Measurements from ENCODE around the gene WEE1. TPM values are rescaled to one million over a fixed set of nuclear protein-coding genes. Genes with fewer than 3 reads are reported as not detected.

WEE1 gene
- total RNA-seq, 1 donor from 2014 or later = 105 TPM

DNA sequence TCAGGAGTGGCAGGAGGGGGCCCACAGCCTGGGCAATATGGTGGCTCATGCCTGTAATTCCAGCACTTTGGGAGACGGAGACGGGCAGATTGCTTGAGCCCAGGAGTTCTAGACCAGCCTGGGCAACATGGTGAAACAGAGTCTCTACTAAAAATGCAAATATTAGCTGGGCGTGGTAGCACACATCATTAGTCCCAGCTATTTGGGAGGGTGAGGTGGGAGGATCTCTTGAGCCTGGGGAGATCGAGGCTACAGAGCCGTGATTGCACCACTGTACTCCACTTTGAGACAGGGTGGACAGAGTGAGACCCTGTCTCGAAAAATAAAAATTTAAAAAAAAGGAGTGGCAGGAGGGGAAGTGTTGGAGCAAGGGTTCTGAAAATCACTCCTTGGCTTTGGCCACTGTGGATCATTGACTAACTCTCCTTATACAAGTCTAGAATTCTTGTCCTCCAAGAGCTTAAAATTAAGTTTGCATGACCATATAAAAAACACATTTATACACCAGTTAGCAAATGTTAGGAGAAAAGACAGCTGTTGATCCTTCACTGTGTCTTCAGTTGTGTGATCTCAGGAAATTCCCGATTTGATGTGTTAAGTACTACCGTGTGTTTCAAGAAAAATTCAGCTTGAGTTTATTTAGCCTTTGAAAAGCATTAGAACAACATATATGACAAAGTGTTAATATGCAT is 2.3 kb upstream of the WEE1 start:
- no peak for DNase-seq (ENCODE audit: low read depth)
- H3K4me3 ChIP-seq (ENCODE audit: low read depth, low read length) = no peak overlapping the region

DNA sequence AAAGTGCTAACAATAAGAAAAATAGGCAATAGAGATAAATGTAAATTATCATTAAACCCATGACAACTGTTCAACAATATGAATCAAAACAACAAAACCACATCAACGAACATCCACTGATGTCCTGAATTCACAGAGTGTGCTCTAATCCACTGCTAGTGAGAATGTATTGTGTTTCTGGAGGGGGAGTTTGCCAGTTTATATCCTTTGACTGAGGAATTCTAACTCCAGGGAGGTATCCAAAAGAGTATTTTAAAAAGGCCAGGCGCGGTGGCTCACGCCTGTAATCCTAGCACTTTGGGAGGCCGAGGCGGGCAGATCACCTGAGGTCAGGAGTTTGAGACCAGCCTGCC is 1.7 kb upstream of the WEE1 start:
- TF ChIP-seq, protein P1, sequence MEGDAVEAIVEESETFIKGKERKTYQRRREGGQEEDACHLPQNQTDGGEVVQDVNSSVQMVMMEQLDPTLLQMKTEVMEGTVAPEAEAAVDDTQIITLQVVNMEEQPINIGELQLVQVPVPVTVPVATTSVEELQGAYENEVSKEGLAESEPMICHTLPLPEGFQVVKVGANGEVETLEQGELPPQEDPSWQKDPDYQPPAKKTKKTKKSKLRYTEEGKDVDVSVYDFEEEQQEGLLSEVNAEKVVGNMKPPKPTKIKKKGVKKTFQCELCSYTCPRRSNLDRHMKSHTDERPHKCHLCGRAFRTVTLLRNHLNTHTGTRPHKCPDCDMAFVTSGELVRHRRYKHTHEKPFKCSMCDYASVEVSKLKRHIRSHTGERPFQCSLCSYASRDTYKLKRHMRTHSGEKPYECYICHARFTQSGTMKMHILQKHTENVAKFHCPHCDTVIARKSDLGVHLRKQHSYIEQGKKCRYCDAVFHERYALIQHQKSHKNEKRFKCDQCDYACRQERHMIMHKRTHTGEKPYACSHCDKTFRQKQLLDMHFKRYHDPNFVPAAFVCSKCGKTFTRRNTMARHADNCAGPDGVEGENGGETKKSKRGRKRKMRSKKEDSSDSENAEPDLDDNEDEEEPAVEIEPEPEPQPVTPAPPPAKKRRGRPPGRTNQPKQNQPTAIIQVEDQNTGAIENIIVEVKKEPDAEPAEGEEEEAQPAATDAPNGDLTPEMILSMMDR (conservative IDR thresholded peaks at IDR 0.05; ENCODE audit: low read depth, low read length) = no peak
- DNase-seq (ENCODE audit: low read depth) = no peak
- no peak overlapping the region for H3K4me3 ChIP-seq (ENCODE audit: low read depth, low read length)

More for the DNA sequence above, 2.3 kb upstream of the WEE1 start:
- TF ChIP-seq, protein P1 (conservative IDR thresholded peaks at IDR 0.05; ENCODE audit: low read depth, low read length) = no peak

DNA sequence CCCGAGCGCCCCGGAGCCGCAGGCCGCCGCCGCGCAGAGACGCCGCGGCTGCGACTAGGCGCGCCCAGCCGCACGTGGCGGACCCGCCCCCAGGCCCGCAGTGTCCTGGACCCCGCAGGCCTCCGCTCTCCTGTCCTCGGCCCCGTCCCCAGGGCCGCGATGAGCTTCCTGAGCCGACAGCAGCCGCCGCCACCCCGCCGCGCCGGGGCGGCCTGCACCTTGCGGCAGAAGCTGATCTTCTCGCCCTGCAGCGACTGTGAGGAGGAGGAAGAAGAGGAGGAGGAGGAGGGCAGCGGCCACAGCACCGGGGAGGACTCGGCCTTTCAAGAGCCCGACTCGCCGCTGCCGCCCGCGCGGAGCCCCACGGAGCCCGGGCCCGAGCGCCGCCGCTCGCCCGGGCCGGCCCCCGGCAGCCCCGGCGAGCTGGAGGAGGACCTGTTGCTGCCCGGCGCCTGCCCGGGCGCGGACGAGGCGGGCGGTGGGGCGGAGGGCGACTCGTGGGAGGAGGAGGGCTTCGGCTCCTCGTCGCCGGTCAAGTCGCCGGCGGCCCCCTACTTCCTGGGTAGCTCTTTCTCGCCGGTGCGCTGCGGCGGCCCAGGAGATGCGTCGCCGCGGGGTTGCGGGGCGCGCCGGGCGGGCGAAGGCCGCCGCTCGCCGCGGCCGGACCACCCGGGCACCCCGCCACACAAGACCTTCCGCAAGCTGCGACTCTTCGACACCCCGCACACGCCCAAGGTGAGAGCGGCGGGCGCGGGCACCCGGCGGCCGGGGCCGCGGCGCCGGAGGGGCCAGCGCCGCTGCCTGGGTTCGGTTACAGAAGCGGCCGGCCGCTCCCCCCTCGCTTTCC is 528 bp downstream of the WEE1 start:
- no peak for DNase-seq (ENCODE audit: low read depth)

DNA sequence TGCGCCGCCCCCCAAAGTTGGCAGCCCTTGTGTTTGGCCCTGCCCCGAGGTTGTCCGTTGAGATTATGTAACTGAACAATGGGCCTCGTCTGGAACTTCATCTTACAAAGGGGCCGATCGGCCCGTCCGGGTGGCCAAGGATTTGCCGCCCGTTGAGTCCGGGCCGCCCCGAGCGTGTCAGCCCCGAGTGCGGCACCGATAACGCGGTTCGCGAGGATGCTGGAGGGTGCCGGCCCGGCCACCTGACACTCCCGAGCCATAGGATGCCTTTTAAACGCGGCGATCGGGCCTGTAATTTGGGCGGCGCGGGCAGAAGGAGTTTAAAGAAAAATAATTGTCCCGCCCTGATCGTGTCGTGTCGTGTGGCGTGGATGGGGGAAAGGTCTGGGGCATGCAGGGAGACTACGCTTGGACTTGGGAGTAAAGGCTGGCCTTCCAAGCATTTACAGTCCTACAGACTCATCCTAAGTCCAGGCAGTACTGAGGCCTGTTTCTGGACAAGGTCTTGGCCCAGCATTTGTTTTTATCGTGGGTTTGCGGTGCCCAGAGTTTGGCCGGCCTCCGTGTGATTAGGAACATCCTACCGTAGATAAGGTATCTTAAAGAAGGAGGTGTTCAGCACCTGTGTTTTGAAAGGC is 1.3 kb downstream of the WEE1 start:
- no peak for DNase-seq (ENCODE audit: low read depth)
- peak overlapping the region; percentile 83 for H3K4me3 ChIP-seq (ENCODE audit: low read depth, low read length)
- TF ChIP-seq, protein P1 (conservative IDR thresholded peaks at IDR 0.05; ENCODE audit: low read depth, low read length) = no peak

More for the DNA sequence above, 528 bp downstream of the WEE1 start:
- peak overlapping the region; percentile 83 for H3K4me3 ChIP-seq (ENCODE audit: low read depth, low read length)
- TF ChIP-seq, protein P1 (conservative IDR thresholded peaks at IDR 0.05; ENCODE audit: low read depth, low read length) = no peak

DNA sequence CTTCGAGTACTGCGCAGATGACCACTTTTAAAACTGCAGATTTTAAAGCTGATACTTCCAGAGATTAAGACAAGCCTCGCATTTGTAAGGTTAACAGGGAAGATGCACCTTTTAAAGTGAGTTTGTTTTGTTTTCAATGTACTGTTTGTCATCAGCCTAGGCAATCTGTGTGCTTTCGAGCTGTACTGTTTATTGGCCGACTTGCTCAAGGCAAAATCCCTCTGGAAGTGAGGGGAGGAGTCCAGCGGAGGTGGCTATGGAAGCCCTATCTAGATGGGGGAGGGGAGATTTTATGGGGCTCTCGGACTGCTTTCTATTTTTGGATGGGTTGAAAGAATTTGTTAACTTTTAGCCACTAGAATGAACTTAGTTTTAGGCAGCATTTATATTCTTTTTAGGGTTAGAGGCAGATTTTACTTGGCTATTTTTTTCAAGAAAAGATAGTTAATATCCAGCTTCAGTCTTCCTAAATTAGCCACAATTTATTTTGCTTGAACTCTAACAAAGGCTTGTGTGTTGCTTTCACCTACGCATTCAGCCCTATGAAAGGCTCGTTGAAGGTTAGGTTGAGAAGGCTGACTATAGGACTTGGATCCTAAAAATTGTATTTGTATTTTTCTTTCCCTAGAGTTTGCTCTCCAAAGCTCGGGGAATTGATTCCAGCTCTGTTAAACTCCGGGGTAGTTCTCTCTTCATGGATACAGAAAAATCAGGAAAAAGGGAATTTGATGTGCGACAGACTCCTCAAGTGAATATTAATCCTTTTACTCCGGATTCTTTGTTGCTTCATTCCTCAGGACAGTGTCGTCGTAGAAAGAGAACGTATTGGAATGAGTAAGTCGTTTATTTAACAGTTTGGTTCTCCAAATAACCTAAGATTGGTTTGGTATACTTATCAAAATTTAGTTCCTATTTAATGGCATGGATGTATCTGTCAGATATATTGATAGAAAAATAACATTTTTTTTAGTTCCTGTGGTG is 2.1 kb downstream of the WEE1 start:
- H3K4me3 ChIP-seq (ENCODE audit: low read depth, low read length) = peak overlapping the region; percentile 83
- no peak for DNase-seq (ENCODE audit: low read depth)
- TF ChIP-seq, protein P1 (conservative IDR thresholded peaks at IDR 0.05; ENCODE audit: low read depth, low read length) = no peak

DNA sequence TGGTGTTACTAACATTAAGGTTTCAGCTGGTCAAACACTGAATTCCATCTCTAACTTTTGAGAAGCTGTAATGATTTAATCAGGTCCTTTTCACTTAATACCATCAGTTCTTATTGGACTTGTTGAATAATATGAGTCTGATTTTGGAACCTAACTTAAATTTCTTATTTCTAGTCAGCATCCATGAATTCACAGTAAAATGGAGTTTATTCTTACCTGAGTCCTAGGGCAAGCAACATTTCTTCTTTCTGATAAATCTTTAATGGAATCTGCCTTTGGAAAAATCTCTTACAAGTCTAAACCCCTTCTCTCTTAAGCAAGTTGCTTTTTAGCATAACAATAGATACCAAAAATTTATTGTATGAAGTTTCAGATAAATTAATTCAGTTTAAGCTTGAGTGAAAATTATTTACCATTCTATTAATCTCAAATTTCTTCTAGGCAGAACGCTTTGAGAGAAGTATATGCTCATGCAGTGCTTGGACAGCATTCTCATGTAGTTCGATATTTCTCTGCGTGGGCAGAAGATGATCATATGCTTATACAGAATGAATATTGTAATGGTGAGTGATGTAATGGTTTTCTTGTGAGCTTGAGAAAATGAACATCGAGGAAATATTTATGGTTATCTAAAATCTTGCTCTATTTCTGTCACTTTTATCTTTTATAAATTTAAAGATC is 3.4 kb downstream of the WEE1 start:
- TF ChIP-seq, protein P1 (conservative IDR thresholded peaks at IDR 0.05; ENCODE audit: low read depth, low read length) = no peak
- peak overlapping the region; percentile 83 for H3K4me3 ChIP-seq (ENCODE audit: low read depth, low read length)
- DNase-seq (ENCODE audit: low read depth) = no peak
